Common myeloid progenitor, CD34-positive (primary cell): Measurements from ENCODE around the gene PGBD4.
A peak's percentile ranks its signal among the peaks of the same experiment; 100 is the strongest.

Experiments used
- CTCF ChIA-PET: fragments of 350-600 bp; sonication (Branson Sonifier 250); formaldehyde crosslinking; loops from one replicate; lab custom pipeline; 2021; ENCODE audit warnings: antibody characterized with exemption; lab: Charles Lee
- POLR2A ChIA-PET: fragments of 350-600 bp; sonication (Branson Sonifier 250); formaldehyde crosslinking; loops from one replicate; lab custom pipeline; 2021; ENCODE audit warnings: antibody characterized with exemption; lab: Charles Lee
- DNase-seq, 3 donors: peaks; one replicate each; pipeline versions ENCODE4 v3.0.0 to v3.0.0-alpha.2; 2013
- H3K27ac ChIP-seq, 2 experiments: 1 replicate in 1 of 2; 2 replicates in 1 of 2; pipeline ENCODE4 v1.7.0; 2013; ENCODE audit warnings: inconsistent platforms in 2 of 2, low read length in 2 of 2, mild to moderate bottlenecking in 2 of 2, low read depth in 1 of 2, moderate library complexity in 1 of 2; ENCODE audit not compliant: severe bottlenecking in 2 of 2, insufficient read depth in 1 of 2, poor library complexity in 1 of 2
- H3K27me3 ChIP-seq, 5 experiments: replicated peaks in 2 of 5; 1 replicate in 3 of 5; 2 replicates in 2 of 5; pipeline versions ENCODE4 v1.6.1 to v1.7.0; 2013; ENCODE audit warnings: low read length in 4 of 5, mild to moderate bottlenecking in 2 of 5, moderate library complexity in 2 of 5, inconsistent platforms in 1 of 5; ENCODE audit not compliant: insufficient read depth in 5 of 5, control insufficient read depth in 4 of 5
- H3K36me3 ChIP-seq, 4 experiments: 1 replicate in 2 of 4; 2 replicates in 2 of 4; pipeline versions ENCODE4 v1.6.1 to v1.7.0; 2013; ENCODE audit warnings: low read length in 3 of 4, control low read depth in 1 of 4, mild to moderate bottlenecking in 1 of 4; ENCODE audit not compliant: control insufficient read depth in 4 of 4, insufficient read depth in 4 of 4
- H3K4me1 ChIP-seq, 4 experiments: 1 replicate in 3 of 4; 2 replicates in 1 of 4; pipeline versions ENCODE4 v1.6.1 to v1.7.1; 2013; ENCODE audit warnings: low read length in 3 of 4, mild to moderate bottlenecking in 3 of 4, control low read depth in 1 of 4, inconsistent platforms in 1 of 4, moderate library complexity in 1 of 4; ENCODE audit not compliant: control insufficient read depth in 4 of 4, insufficient read depth in 4 of 4; ENCODE audit errors: control extremely low read depth in 1 of 4
- H3K4me3 ChIP-seq, 7 experiments: 1 replicate in 4 of 7; 2 replicates in 3 of 7; pipeline versions ENCODE4 v1.5.1 to v1.7.0; 2013; ENCODE audit warnings: mild to moderate bottlenecking in 7 of 7, low read length in 6 of 7, moderate library complexity in 6 of 7, inconsistent platforms in 2 of 7, low read depth in 2 of 7, control low read depth in 1 of 7; ENCODE audit not compliant: insufficient read depth in 4 of 7, control insufficient read depth in 1 of 7; ENCODE audit errors: extremely low read depth in 1 of 7
- H3K9me3 ChIP-seq, 5 experiments: 1 replicate in 4 of 5; 2 replicates in 1 of 5; pipeline versions ENCODE4 v1.6.1 to v1.7.1; 2013; ENCODE audit warnings: low read length in 4 of 5, mild to moderate bottlenecking in 2 of 5, inconsistent platforms in 1 of 5, low read depth in 1 of 5, moderate library complexity in 1 of 5; ENCODE audit not compliant: control insufficient read depth in 4 of 5, insufficient read depth in 2 of 5; ENCODE audit errors: control extremely low read depth in 1 of 5
- WGBS: methylation state at CpG from one replicate; pipeline ENCODE4 v1.1.5; 2013; ENCODE audit not compliant: insufficient coverage; 5-methylcytosine and 5-hydroxymethylcytosine counted together

Gene PGBD4

GRCh38 chr15:34064438-34064837, 37.4 kb upstream of the PGBD4 start:
- Histone ChIP-seq H3K4me3 (no peak overlapping the region), H3K36me3 (no peaks in the 10 kb centered on the region), H3K27me3 (no peaks in the 10 kb centered on the region), H3K27ac (no peak overlapping the region), H3K9me3 (no peaks in the 10 kb centered on the region), H3K4me1 (peaks cover 0 to 7% (median 1%) of the 10 kb centered on the region in 4 experiments)
- ChIA-PET CTCF (interaction anchor here (1.1 to 2.6 kb wide), 4 partner anchors 31 to 292 kb away, joined by 3 to 7 read pairs (median 4); no protein-coding TSS in a partner anchor), POLR2A (interaction anchor here (0.6 kb wide), 1 partner anchor 201 kb away, joined by 3 read pairs; no protein-coding TSS in a partner anchor)
- no CpG with 5 or more reads among the region's 1 CpG for WGBS
- DNase-seq: peak in 2 of 3 donors; percentile 43 to 55

- Histone ChIP-seq H3K27ac (no peak overlapping the region), H3K4me3 (no peak overlapping the region), H3K9me3 (no peaks in the 10 kb centered on the region), H3K4me1 (peaks cover 0 to 7% (median 1%) of the 10 kb centered on the region in 4 experiments), H3K27me3 (no peaks in the 10 kb centered on the region), H3K36me3 (no peaks in the 10 kb centered on the region)
- ChIA-PET CTCF (interaction anchor here (1.1 to 1.4 kb wide), 4 partner anchors 10 to 144 kb away, joined by 3 to 4 read pairs (median 4); no protein-coding TSS in a partner anchor), POLR2A (no interaction called here)
- WGBS: no CpG with 5 or more reads among the region's 3 CpGs
- DNase-seq: no peak
Measured at GRCh38 chr15:34065261-34065660, 36.6 kb upstream of the PGBD4 start.

- Histone ChIP-seq H3K27ac (no peak overlapping the region), H3K36me3 (no peaks in the 10 kb centered on the region), H3K4me3 (no peak overlapping the region), H3K9me3 (no peaks in the 10 kb centered on the region), H3K27me3 (no peaks in the 10 kb centered on the region), H3K4me1 (peaks cover 0 to 7% (median 1%) of the 10 kb centered on the region in 4 experiments)
- ChIA-PET CTCF (interaction anchor here (1.1 to 1.4 kb wide), 2 partner anchors 10 to 23 kb away, joined by 3 to 4 read pairs; no protein-coding TSS in a partner anchor), POLR2A (no interaction called here)
- DNase-seq: no peak
- 96% methylated on average over 8 of the region's 8 CpGs for WGBS
Measured at GRCh38 chr15:34065941-34066340, 35.9 kb upstream of the PGBD4 start.

- WGBS: 92% methylated on average over 5 of the region's 6 CpGs
Measured at GRCh38 chr15:34070003-34070402, 31.9 kb upstream of the PGBD4 start.

GRCh38 chr15:34076785-34077184, 25.1 kb upstream of the PGBD4 start:
- Histone ChIP-seq H3K4me3 (no peak overlapping the region), H3K4me1 (no peaks in the 10 kb centered on the region), H3K27me3 (no peaks in the 10 kb centered on the region), H3K27ac (no peak overlapping the region), H3K36me3 (no peaks in the 10 kb centered on the region), H3K9me3 (peaks cover 0 to 4% (median 0%) of the 10 kb centered on the region in 5 experiments)
- no peak for DNase-seq
- POLR2A ChIA-PET: no interaction called here
- CTCF ChIA-PET: interaction anchor here (1.0 to 1.5 kb wide), 3 partner anchors 9 to 15 kb away, joined by 3 to 5 read pairs (median 4); no protein-coding TSS in a partner anchor
- WGBS: 98% methylated on average over 4 of the region's 4 CpGs

More at GRCh38 chr15:34070003-34070402, 31.9 kb upstream of the PGBD4 start:
- Histone ChIP-seq H3K9me3 (peaks cover 0 to 4% (median 0%) of the 10 kb centered on the region in 5 experiments), H3K4me3 (no peak overlapping the region), H3K36me3 (no peaks in the 10 kb centered on the region), H3K27ac (no peak overlapping the region), H3K4me1 (no peaks in the 10 kb centered on the region), H3K27me3 (no peaks in the 10 kb centered on the region)
- ChIA-PET POLR2A (no interaction called here), CTCF (no interaction called here)
- no peak for DNase-seq

GRCh38 chr15:34078900-34079299, 23.0 kb upstream of the PGBD4 start:
- Histone ChIP-seq H3K4me1 (no peaks in the 10 kb centered on the region), H3K27me3 (no peaks in the 10 kb centered on the region), H3K4me3 (no peak overlapping the region), H3K9me3 (peaks cover 0 to 4% (median 0%) of the 10 kb centered on the region in 5 experiments), H3K36me3 (peaks cover 0 to 8% (median 0%) of the 10 kb centered on the region in 4 experiments), H3K27ac (no peak overlapping the region)
- WGBS: 100% methylated on average over 2 of the region's 3 CpGs
- ChIA-PET POLR2A (no interaction called here), CTCF (no interaction called here)
- DNase-seq: no peak

GRCh38 chr15:34079904-34080303, 22.0 kb upstream of the PGBD4 start:
- Histone ChIP-seq H3K4me3 (no peak overlapping the region), H3K27ac (no peak overlapping the region), H3K9me3 (no peaks in the 10 kb centered on the region), H3K36me3 (peaks cover 0 to 12% (median 5%) of the 10 kb centered on the region in 4 experiments), H3K27me3 (no peaks in the 10 kb centered on the region), H3K4me1 (no peaks in the 10 kb centered on the region)
- CTCF ChIA-PET: no interaction called here
- 93% methylated on average over 3 of the region's 4 CpGs for WGBS
- no peak for DNase-seq
- POLR2A ChIA-PET: no interaction called here
